ENCODE data around the gene SPPL2B. TPM values are rescaled to one million over a fixed set of nuclear protein-coding genes. Genes with fewer than 3 reads are reported as not detected.

Gene SPPL2B
- total RNA-seq, 1 donor from 2014 or later = 20.7 TPM

GRCh38 chr19:2288818-2289713 lies 39.4 kb upstream of the SPPL2B start:
- Mint-ChIP-seq H3K9me3 (peaks cover 3% of the 10 kb centered on the region), H3K4me3 (peak overlapping the region; percentile 63), H3K36me3 (peaks cover 7% of the 10 kb centered on the region), H3K27me3 (ENCODE audit: insufficient read depth, low read depth) (peaks cover 54% of the 10 kb centered on the region), H3K4me1 (peaks cover 15% of the 10 kb centered on the region), H3K27ac (peak overlapping the region; percentile 19)
- Histone ChIP-seq H3K4me1 (peaks cover 15% of the 10 kb centered on the region), H3K4me3 (no peak overlapping the region), H3K4me2 (no peak overlapping the region), H3K79me2 (ENCODE audit: low read depth) (no peaks in the 10 kb centered on the region), H3K9ac (no peak overlapping the region), H3K27ac (no peak overlapping the region), H3K27me3 (peaks cover 100% of the 10 kb centered on the region), H3K9me3 (ENCODE audit: low read depth) (no peaks in the 10 kb centered on the region), H3F3A (ENCODE audit: low read depth) (peaks cover 23% of the 10 kb centered on the region), H4K20me1 (ENCODE audit: low read depth) (peaks cover 40% of the 10 kb centered on the region), H2AFZ (replicated peaks) (no peak overlapping the region), H3K36me3 (no peaks in the 10 kb centered on the region)
- no peak for DNase-seq (ENCODE audit: low spot score)
- TF ChIP-seq EZH2 (IDR thresholded peaks at IDR 0.05) (no peak), CTCF (IDR thresholded peaks at IDR 0.05) (no peak)

GRCh38 chr19:2289714-2290435 lies 38.6 kb upstream of the SPPL2B start:
- no peaks in the 10 kb centered on the region for H3K36me3 ChIP-seq
- peak overlapping the region; percentile 34 for H3K4me3 ChIP-seq
- Mint-ChIP-seq H3K27ac (no peak overlapping the region), H3K9me3 (peaks cover 3% of the 10 kb centered on the region), H3K4me3 (peak overlapping the region; percentile 69), H3K36me3 (peaks cover 7% of the 10 kb centered on the region), H3K4me1 (peaks cover 16% of the 10 kb centered on the region), H3K27me3 (ENCODE audit: insufficient read depth, low read depth) (peaks cover 57% of the 10 kb centered on the region)
- H3K27ac ChIP-seq = no peak overlapping the region
- peaks cover 100% of the 10 kb centered on the region for H3K27me3 ChIP-seq
- H3K9me3 ChIP-seq (ENCODE audit: low read depth) = no peaks in the 10 kb centered on the region
- peak; percentile 53 for DNase-seq (ENCODE audit: low spot score)
- peaks cover 23% of the 10 kb centered on the region for H3F3A ChIP-seq (ENCODE audit: low read depth)
- peaks cover 15% of the 10 kb centered on the region for H3K4me1 ChIP-seq
- peaks cover 40% of the 10 kb centered on the region for H4K20me1 ChIP-seq (ENCODE audit: low read depth)
- no peak overlapping the region for H3K9ac ChIP-seq
- peak; percentile 84 for TF ChIP-seq EZH2phosphoT487 (IDR thresholded peaks at IDR 0.05)
- TF ChIP-seq CTCF (IDR thresholded peaks at IDR 0.05) = no peak
- peak; percentile 91 for TF ChIP-seq EZH2 (IDR thresholded peaks at IDR 0.05)
- H3K79me2 ChIP-seq (ENCODE audit: low read depth) = no peaks in the 10 kb centered on the region
- peak overlapping the region; percentile 73 for H3K4me2 ChIP-seq
- H2AFZ ChIP-seq (replicated peaks) = no peak overlapping the region

DNA sequence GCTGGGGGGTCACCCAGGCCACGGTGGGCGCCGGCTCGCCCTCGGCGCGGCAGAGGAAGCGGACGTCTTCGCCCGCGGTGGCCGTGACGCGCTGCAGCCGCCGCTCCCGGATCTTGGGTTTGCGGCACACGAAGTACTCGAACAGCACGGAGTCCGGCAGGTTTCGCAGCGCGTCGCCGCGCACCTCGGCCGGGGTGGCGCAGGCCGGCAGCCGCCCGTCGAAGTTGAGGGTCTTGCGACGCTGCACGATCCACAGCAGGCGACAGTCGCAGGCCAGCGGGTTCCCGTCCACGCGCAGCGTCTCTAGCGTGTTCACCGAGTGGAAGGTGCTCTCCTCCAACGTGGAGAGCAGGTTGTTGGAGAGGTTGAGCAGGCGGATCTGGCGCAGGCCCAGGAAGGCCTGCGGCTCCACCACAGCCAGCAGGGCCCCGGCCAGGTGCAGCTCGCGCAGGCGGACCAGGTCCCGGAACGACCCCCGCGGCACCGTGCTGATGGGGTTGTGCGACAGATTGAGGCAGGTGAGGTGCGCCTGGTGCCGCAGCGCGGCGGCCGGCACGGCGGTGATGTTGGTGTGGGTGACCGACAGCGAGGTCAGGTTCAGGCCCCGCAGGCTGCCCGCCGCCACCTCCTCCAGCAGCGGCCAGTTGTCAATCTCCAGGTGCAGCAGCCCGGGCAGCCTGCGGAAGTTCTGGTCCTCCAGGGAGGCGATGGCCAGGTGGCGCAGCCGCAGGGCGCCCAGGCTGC lies 37.9 kb upstream of the SPPL2B start:
- H3K4me2 ChIP-seq = peak overlapping the region; percentile 73

More for the DNA sequence above, 37.9 kb upstream of the SPPL2B start:
- peaks cover 3% of the 10 kb centered on the region for H3K9me3 Mint-ChIP-seq
- Histone ChIP-seq H2AFZ (replicated peaks) (no peak overlapping the region), H3K36me3 (no peaks in the 10 kb centered on the region), H3K27ac (no peak overlapping the region), H3K27me3 (peaks cover 100% of the 10 kb centered on the region), H3K9ac (no peak overlapping the region), H3F3A (ENCODE audit: low read depth) (peaks cover 23% of the 10 kb centered on the region), H3K79me2 (ENCODE audit: low read depth) (no peaks in the 10 kb centered on the region), H3K4me1 (peaks cover 15% of the 10 kb centered on the region), H3K4me3 (peak overlapping the region; percentile 34), H3K9me3 (ENCODE audit: low read depth) (no peaks in the 10 kb centered on the region), H4K20me1 (ENCODE audit: low read depth) (peaks cover 40% of the 10 kb centered on the region)
- peaks cover 7% of the 10 kb centered on the region for H3K36me3 Mint-ChIP-seq
- TF ChIP-seq CTCF (IDR thresholded peaks at IDR 0.05) = no peak
- peak; percentile 98 for TF ChIP-seq EZH2phosphoT487 (IDR thresholded peaks at IDR 0.05)
- peak; percentile 99 for TF ChIP-seq EZH2 (IDR thresholded peaks at IDR 0.05)
- H3K27me3 Mint-ChIP-seq (ENCODE audit: insufficient read depth, low read depth) = peaks cover 64% of the 10 kb centered on the region
- peak overlapping the region; percentile 30 for H3K4me3 Mint-ChIP-seq
- H3K4me1 Mint-ChIP-seq = peaks cover 19% of the 10 kb centered on the region
- H3K27ac Mint-ChIP-seq = no peak overlapping the region
- DNase-seq (ENCODE audit: low spot score) = peak; percentile 50
